HCT116 (cell line): Measurements from ENCODE around the gene CCDC8. TPM values are rescaled to one million over a fixed set of nuclear protein-coding genes. Genes with fewer than 3 reads are reported as not detected.

Experiments used
- CBX3 ChIP-seq: IDR thresholded peaks from 2 replicates; pipeline ENCODE4 v1.6.1; 2012; ENCODE audit warnings: low read depth
- CTCF ChIP-seq, 3 experiments: fragments of 200-600 bp in 1 of 3; sonication (generic) in 1 of 3; IDR thresholded peaks in 2 of 3; conservative IDR thresholded peaks in 1 of 3; 2 replicates each; pipeline ENCODE4 v1.5.1; 2012 to 2017; ENCODE audit warnings: low read depth in 2 of 3, low read length in 2 of 3, antibody characterized with exemption in 1 of 3, borderline replicate concordance in 1 of 3, control low read depth in 1 of 3, mild to moderate bottlenecking in 1 of 3, mixed read lengths in 1 of 3, mixed run types in 1 of 3, moderate library complexity in 1 of 3; ENCODE audit not compliant: insufficient read depth in 1 of 3
- ELF1 ChIP-seq: IDR thresholded peaks from 2 replicates; pipeline ENCODE4 v1.6.1; 2012; ENCODE audit warnings: low read depth, borderline replicate concordance
- JUND ChIP-seq: IDR thresholded peaks from 2 replicates; pipeline ENCODE4 v1.6.1; 2012
- REST ChIP-seq: IDR thresholded peaks from 2 replicates; pipeline ENCODE4 v1.6.1; 2012; ENCODE audit warnings: low read depth
- TCF7L2 ChIP-seq: IDR thresholded peaks from 2 replicates; pipeline ENCODE4 v1.7.0; 2011; ENCODE audit warnings: borderline replicate concordance, inconsistent platforms; ENCODE audit not compliant: insufficient read depth, insufficient read length; ENCODE audit errors: extremely low read depth
- YY1 ChIP-seq: IDR thresholded peaks from 2 replicates; pipeline ENCODE4 v1.6.1; 2011; ENCODE audit warnings: low read length, low read depth, moderate library complexity, mild to moderate bottlenecking; ENCODE audit not compliant: insufficient replicate concordance; ENCODE audit errors: extremely low read depth
- ZNF274 ChIP-seq: fragments of 200-500 bp; sonication (Bioruptor generic); IDR thresholded peaks from 2 replicates; pipeline ENCODE4 v1.6.1; 2014; ENCODE audit warnings: mild to moderate bottlenecking, low read depth, low read length, inconsistent platforms
- total RNA-seq: library from RNA; stranded (reverse); gene quantifications from one replicate; pipeline ENCODE4 v1.2.1, GENCODE V29; 2021; ENCODE audit not compliant: unreplicated experiment

CCDC8 gene
- total RNA-seq, 1 experiment from 2014 or later: 0.10 TPM

DNA sequence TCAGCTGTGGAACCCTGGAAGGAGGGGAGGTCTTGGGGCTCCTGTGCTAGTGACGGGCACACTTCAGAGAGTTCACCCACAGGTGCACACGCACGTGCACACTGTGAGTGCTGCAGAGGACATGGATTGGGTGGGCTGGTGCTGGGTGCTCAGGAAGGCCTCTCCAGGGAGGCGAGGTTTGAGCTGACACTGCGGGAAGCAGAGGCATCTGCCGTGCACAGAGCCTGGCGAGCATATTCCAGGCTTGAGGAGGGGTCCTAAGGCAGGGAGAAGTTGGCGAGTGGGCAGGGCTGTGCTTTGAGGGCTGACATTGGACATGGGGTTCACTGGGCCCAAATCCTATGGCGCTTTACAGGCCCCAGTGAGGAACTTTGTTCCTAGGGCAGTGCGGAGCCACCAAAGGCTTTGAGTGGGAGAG, 25.6 kb downstream of the CCDC8 start (continued):
- TF ChIP-seq REST (no peak), ZNF274 (no peak), CTCF (IDR thresholded peaks at IDR 0.05 in 2 of 3, conservative IDR thresholded peaks at IDR 0.05 in 1 of 3; ENCODE audit: borderline replicate concordance in 1 of 3, insufficient read depth in 1 of 3, low read depth in 2 of 3, low read length in 2 of 3) (no peak), TCF7L2 (no peak), YY1 (no peak), ELF1 (no peak), JUND (no peak), CBX3 (no peak)
